GM23248 (cell line): ENCODE results near the gene DMTF1.

Experiments used
- EZH2 ChIP-seq: fragments of 200-600 bp; sonication (generic); IDR thresholded peaks from 2 replicates; pipeline ENCODE4 v1.6.1; 2018; ENCODE audit warnings: antibody characterized with exemption, mild to moderate bottlenecking; ENCODE audit not compliant: insufficient read depth, poor library complexity, severe bottlenecking
- EZH2phosphoT487 ChIP-seq: fragments of 200-600 bp; sonication (generic); IDR thresholded peaks from 2 replicates; pipeline ENCODE4 v1.6.1; 2018; ENCODE audit warnings: antibody characterized with exemption, moderate library complexity, mild to moderate bottlenecking, low read depth; ENCODE audit not compliant: insufficient read depth

GRCh38 chr7:87151002-87151728 is 1.1 kb upstream of the DMTF1 start:
- no peak for TF ChIP-seq EZH2
- TF ChIP-seq EZH2phosphoT487: no peak
